GM18870 (cell line): Measurements from ENCODE around the gene PHF10.
"Not testable (repeated sequence)": the region's sequence is repeated elsewhere in the genome, so short reads cannot be mapped to it uniquely, and the experiment has no call there.

Experiments used
- ATAC-seq: cut with Tn5 transposase; IDR thresholded peaks from one replicate; pipeline ENCODE4 v1.9.1; 2021; ENCODE audit warnings: moderate library complexity; ENCODE audit not compliant: unreplicated experiment

Gene PHF10

GRCh38 chr6:169724494-169725124, at the start of gene PHF10:
PHF10 (minus strand) TSS chr6:169724500; CDS start chr6:169723931, 569 bp downstream.
- peak; percentile 29 for ATAC-seq

- no peak for ATAC-seq
Measured at GRCh38 chr6:169766921-169767736, 42.8 kb upstream of the PHF10 start.

GRCh38 chr6:169766232-169766631, 41.9 kb upstream of the PHF10 start:
- ATAC-seq: no peak

- not testable (repeated sequence) for ATAC-seq
Measured at GRCh38 chr6:169765789-169766188, 41.5 kb upstream of the PHF10 start.

- no peak for ATAC-seq
Measured at GRCh38 chr6:169763881-169764280, 39.6 kb upstream of the PHF10 start.

GRCh38 chr6:169763308-169763707, 39.0 kb upstream of the PHF10 start:
- ATAC-seq: no peak

GRCh38 chr6:169755162-169755561, 30.9 kb upstream of the PHF10 start:
- ATAC-seq: no peak

- ATAC-seq: no peak
Measured at GRCh38 chr6:169752074-169752623, 27.8 kb upstream of the PHF10 start.

- peak; percentile 85 for ATAC-seq
Measured at GRCh38 chr6:169751242-169752073, 27.2 kb upstream of the PHF10 start, which contains the start of the genes DYNLT2 and ERMARD. DYNLT2 (minus strand) TSS chr6:169751572; CDS start chr6:169751458, 114 bp downstream. ERMARD (plus strand) TSS chr6:169751622; CDS start chr6:169751658, 36 bp downstream.

GRCh38 chr6:169746556-169746955, 22.3 kb upstream of the PHF10 start:
- no peak for ATAC-seq

- ATAC-seq: no peak
Measured at GRCh38 chr6:169745405-169745804, 21.1 kb upstream of the PHF10 start.

- no peak for ATAC-seq
Measured at GRCh38 chr6:169741344-169741743, 17.0 kb upstream of the PHF10 start.

- no peak for ATAC-seq
Measured at GRCh38 chr6:169738976-169739529, 14.8 kb upstream of the PHF10 start.

GRCh38 chr6:169738204-169738975, 14.1 kb upstream of the PHF10 start:
- no peak for ATAC-seq

GRCh38 chr6:169729961-169730360, 5.7 kb upstream of the PHF10 start:
- no peak for ATAC-seq

- ATAC-seq: no peak
Measured at GRCh38 chr6:169726963-169727362, 2.7 kb upstream of the PHF10 start.

- ATAC-seq: no peak
Measured at GRCh38 chr6:169726049-169726400, 1.7 kb upstream of the PHF10 start.

GRCh38 chr6:169725125-169726048, 1.1 kb upstream of the PHF10 start:
- ATAC-seq: peak; percentile 32

- no peak for ATAC-seq
Measured at GRCh38 chr6:169723991-169724493, 258 bp downstream of the PHF10 start.
